GM12873 (cell line): ENCODE results near the gene ETV7.

ENCODE experiments used
- TF ChIP-seq, protein P1 (sequence below): IDR thresholded peaks from 2 replicates; pipeline ENCODE4 v1.5.1; 2012; ENCODE audit warnings: low read depth, mild to moderate bottlenecking, moderate library complexity, low read length, control low read depth; ENCODE audit not compliant: insufficient read depth; ENCODE audit errors: missing control alignments

The ETV7 gene

DNA sequence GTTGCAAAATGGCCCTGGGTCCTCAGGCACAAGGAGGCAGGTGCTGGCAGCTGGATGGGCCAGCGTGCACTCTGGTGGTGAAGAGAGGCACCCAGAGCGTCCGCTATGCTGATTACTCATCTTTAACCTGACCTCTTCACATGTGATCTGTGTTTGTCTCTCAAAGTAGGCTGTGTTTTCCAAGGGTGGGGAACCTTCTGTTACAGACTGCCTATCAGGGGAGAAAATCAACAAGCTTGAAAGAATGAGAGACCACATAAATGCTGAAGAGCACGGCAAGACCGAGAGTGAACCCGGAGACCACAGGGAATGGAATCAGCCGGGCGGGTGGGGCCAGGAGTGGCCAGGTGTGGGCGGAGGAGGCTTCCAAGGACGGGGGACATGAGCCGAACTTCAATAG is 67.0 kb downstream of the ETV7 start:
- TF ChIP-seq, protein P1, sequence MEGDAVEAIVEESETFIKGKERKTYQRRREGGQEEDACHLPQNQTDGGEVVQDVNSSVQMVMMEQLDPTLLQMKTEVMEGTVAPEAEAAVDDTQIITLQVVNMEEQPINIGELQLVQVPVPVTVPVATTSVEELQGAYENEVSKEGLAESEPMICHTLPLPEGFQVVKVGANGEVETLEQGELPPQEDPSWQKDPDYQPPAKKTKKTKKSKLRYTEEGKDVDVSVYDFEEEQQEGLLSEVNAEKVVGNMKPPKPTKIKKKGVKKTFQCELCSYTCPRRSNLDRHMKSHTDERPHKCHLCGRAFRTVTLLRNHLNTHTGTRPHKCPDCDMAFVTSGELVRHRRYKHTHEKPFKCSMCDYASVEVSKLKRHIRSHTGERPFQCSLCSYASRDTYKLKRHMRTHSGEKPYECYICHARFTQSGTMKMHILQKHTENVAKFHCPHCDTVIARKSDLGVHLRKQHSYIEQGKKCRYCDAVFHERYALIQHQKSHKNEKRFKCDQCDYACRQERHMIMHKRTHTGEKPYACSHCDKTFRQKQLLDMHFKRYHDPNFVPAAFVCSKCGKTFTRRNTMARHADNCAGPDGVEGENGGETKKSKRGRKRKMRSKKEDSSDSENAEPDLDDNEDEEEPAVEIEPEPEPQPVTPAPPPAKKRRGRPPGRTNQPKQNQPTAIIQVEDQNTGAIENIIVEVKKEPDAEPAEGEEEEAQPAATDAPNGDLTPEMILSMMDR: no peak

DNA sequence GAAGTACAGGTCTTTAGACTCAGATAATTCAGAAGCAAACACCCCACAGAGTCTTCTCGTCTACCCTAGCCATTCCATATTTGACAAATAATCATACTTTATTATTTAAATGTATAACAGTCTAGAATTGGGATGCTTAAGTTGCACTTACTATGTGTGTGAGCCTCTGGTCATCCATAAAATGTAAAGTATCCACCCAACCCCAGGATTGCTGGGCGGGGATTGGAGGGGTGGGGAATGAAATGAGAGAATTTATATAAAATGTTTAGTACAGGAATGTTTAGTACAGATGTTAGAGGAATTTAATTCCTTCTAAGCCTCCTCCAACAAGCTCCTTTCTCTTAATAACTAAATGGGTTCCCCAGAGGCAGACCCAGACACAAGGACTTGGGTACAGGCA is 67.6 kb downstream of the ETV7 start:
- TF ChIP-seq, protein P1: no peak

DNA sequence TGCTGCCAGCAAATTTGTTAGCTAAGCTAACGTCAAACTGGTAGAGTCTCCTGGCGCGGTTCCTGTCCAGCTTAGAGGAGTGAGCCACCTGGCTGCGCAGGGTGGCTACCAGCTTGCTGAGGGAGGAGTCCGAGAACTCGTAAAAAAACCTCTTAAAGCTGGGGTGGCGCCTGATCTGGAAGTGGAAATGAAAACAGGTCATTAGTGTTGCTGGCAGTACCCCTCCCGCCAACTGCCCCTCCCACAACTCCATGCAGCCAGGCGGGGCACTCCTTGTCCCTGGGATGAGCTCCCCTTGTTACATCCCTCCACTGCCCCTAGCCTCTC is 68.1 kb downstream of the ETV7 start:
- TF ChIP-seq, protein P1: no peak

DNA sequence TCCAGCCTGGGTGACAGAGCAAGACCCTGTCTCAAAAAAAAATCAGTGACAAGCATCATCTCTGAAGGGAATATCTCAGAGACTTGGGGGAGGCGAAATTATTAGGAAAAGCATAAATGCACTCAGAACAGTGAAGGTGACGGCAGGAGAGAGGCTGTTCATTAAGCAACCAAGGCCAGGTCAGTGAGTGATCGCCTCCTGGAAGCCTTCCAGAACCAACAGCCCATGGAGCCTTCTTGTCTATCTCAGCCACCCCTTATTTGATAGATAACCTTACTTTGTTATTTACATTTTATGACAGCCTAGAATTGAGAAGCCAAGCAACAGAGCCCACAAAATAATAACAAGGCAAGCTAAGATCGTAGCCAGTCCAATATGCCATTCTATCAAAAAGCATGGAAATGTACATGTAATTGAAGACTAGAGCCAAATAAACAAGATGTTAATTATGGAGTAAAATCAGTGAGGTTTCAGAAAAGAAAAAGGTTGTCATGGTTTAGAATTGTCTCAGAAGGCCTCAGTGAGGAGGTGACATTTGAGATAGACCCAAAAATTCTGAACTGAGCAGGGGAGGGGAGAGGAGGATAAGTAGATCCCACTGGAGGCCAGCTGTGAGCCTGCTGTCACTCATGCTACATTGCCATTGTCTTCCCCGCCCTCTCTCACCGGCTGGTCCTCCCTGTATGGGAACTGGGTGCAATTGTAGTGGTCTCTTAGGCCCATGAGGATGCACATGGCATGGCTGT is 68.6 kb downstream of the ETV7 start:
- TF ChIP-seq, protein P1: no peak

DNA sequence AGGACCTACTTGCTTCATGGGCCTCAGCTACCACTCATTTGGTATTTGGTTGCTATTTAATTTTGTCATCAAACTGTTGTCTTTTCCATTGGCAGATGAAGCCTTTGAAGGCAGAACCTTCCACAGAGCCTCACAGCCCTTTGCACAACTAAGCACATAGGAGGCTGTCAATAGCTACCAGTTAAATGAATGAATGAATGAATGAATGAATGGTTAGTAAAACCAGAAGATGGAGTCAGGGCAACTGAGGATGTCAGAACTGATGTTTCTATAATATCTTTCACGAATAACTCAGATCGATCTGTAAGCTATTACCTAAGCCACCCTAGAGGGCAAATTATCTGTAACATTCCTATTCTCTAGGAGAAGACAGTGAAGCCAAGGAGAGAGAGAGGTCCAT is 69.8 kb downstream of the ETV7 start:
- TF ChIP-seq, protein P1: no peak
